ENCODE results near the gene PARD3B. TPM values are rescaled to one million over a fixed set of nuclear protein-coding genes. Genes with fewer than 3 reads are reported as not detected.
A peak's percentile ranks its signal among the peaks of the same experiment; 100 is the strongest.

Gene PARD3B
- total RNA-seq, 4 donors from 2014 or later, result 6.5 to 17.3 (median 12.7) TPM

GRCh38 chr2:205659922-205660321, 1114.6 kb downstream of the PARD3B start:
- DNase-seq (ENCODE audit: low spot score in 2 of 2), result no peak
- 65 to 69% methylated on average over 8 of the region's 8 CpGs for WGBS, 2 donors
- intact Hi-C loops (cut with DNase I; ENCODE audit: low total_unique reads), result no loop called here

GRCh38 chr2:205660521-205661124, 1115.3 kb downstream of the PARD3B start:
- H3K4me3 ChIP-seq (ENCODE audit: low read depth, poor library complexity, severe bottlenecking), result no peak overlapping the region
- intact Hi-C loops (cut with DNase I; ENCODE audit: low total_unique reads), result no loop called here
- no peak for TF ChIP-seq CTCF (IDR thresholded peaks at IDR 0.05)
- WGBS, 2 donors, result 20 to 21% methylated on average over 8 of the region's 8 CpGs
- DNase-seq (ENCODE audit: low spot score in 2 of 2), result peak in 1 of 2 donors; percentile 53

More at GRCh38 chr2:205659922-205660321, 1114.6 kb downstream of the PARD3B start:
- TF ChIP-seq POLR2A (IDR thresholded peaks at IDR 0.05), result no peak
- no peak for TF ChIP-seq CTCF (IDR thresholded peaks at IDR 0.05)
- no peak overlapping the region for H3K4me3 ChIP-seq (ENCODE audit: low read depth, poor library complexity, severe bottlenecking)

- no peak for DNase-seq (ENCODE audit: low spot score in 2 of 2)
Measured at GRCh38 chr2:205661281-205661680, 1116.0 kb downstream of the PARD3B start.

GRCh38 chr2:205662206-205662965, 1117.1 kb downstream of the PARD3B start:
- DNase-seq (ENCODE audit: low spot score in 2 of 2), result no peak
- TF ChIP-seq CTCF (IDR thresholded peaks at IDR 0.05) (no peak), POLR2A (IDR thresholded peaks at IDR 0.05) (no peak)
- intact Hi-C loops (cut with DNase I; ENCODE audit: low total_unique reads), result no loop called here
- WGBS, 2 donors, result 95 to 98% methylated on average over 3 of the region's 3 CpGs
- H3K4me3 ChIP-seq (ENCODE audit: low read depth, poor library complexity, severe bottlenecking), result no peak overlapping the region

More at GRCh38 chr2:205661281-205661680, 1116.0 kb downstream of the PARD3B start:
- intact Hi-C loops (cut with DNase I; ENCODE audit: low total_unique reads), result no loop called here
- no peak overlapping the region for H3K4me3 ChIP-seq (ENCODE audit: low read depth, poor library complexity, severe bottlenecking)
- TF ChIP-seq CTCF (IDR thresholded peaks at IDR 0.05) (no peak), POLR2A (IDR thresholded peaks at IDR 0.05) (no peak)
- 90 to 93% methylated on average over 5 of the region's 5 CpGs for WGBS, 2 donors

GRCh38 chr2:205665791-205666190, 1120.5 kb downstream of the PARD3B start:
- WGBS, 2 donors, result 76 to 78% methylated on average over 2 of the region's 2 CpGs
- TF ChIP-seq CTCF (IDR thresholded peaks at IDR 0.05), result no peak
- no peak for TF ChIP-seq POLR2A (IDR thresholded peaks at IDR 0.05)
- intact Hi-C loops (cut with DNase I; ENCODE audit: low total_unique reads), result no loop called here
- no peak for DNase-seq (ENCODE audit: low spot score in 2 of 2)
- H3K4me3 ChIP-seq (ENCODE audit: low read depth, poor library complexity, severe bottlenecking), result no peak overlapping the region

Measured in lower leg skin (tissue), 4 donors.